NCI-H510A (cell line): ENCODE data around the gene ACOT11.

Source experiments
- DNase-seq: peaks from one replicate; lab custom pipeline; 2025; lab: John Stamatoyannopoulos, UW

ACOT11 gene

GRCh38 chr1:54645806-54646676, 98.0 kb downstream of the ACOT11 start:
- DNase-seq, result no peak

- no peak for DNase-seq
Measured at GRCh38 chr1:54649130-54649898, 101.3 kb downstream of the ACOT11 start.

DNA sequence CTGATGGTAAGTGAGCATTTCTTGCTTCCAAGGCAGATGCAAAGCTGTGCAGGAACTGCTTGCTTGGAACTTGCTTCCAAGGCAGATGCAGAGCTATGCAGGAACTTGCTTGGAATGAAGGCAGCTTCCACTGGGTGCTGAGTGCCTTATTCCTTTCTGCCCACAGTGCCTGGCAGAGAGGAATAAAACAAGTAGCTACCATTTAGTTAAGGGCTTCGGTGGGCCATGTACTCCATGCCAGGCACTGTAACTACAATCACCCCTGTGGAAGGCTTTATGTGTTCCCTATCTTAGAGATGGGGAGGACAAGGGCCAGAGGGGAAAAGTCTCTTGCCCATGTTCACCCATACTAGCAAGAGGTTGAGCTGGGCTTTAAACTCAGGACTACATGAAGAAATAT, 101.9 kb downstream of the ACOT11 start:
- DNase-seq, result no peak

DNA sequence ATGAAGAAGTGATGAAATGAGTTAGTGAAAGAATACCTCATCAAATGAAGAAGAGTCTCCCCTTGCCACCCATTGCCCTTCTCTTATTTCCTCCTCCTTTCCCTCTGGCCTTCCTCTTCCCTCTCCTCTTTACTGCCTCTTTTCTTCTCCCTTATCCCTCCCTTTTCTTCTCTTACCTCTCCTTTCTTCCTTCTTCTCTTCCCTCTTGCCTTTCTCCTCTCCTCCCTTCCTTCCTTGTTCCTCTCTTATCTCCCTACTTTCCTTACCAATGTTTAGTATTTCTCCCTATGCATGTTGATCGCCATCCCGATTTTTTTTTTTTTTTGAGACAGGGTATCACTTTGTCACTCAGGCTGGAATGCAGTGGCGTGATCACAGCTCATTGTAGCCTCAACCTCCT, 102.4 kb downstream of the ACOT11 start:
- DNase-seq, result no peak

GRCh38 chr1:54651608-54652007, 103.6 kb downstream of the ACOT11 start:
- no peak for DNase-seq

- DNase-seq, result no peak
Measured at GRCh38 chr1:54652168-54652567, 104.1 kb downstream of the ACOT11 start.

DNA sequence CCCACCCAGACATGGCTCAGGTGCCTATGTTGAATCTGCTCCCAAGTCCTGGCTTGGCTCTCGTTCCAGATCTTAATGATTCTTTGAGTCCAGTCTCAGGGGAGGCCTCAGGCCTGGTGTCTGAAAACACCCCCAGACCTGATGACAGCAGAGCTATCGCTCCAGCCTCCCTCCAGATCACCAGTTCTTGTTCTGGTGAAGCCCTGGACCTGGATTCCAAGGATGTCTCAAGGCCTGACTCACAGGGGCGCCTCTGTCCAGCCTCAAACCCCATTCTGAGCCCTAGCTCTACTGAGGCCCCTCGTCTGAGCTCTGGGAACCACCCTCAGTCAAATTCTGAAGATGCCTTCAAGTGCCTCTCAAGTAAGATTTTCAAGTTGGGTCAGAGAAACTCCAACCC, 105.0 kb downstream of the ACOT11 start:
- DNase-seq, result no peak

- no peak for DNase-seq
Measured at GRCh38 chr1:54658164-54658913, 110.3 kb downstream of the ACOT11 start.
